ENCODE data around the gene L1CAM. TPM values are rescaled to one million over a fixed set of nuclear protein-coding genes. Genes with fewer than 3 reads are reported as not detected.

Gene L1CAM
- total and polyA plus RNA-seq, 2 experiments from 2014 or later = 0.33 to 0.69 TPM

DNA sequence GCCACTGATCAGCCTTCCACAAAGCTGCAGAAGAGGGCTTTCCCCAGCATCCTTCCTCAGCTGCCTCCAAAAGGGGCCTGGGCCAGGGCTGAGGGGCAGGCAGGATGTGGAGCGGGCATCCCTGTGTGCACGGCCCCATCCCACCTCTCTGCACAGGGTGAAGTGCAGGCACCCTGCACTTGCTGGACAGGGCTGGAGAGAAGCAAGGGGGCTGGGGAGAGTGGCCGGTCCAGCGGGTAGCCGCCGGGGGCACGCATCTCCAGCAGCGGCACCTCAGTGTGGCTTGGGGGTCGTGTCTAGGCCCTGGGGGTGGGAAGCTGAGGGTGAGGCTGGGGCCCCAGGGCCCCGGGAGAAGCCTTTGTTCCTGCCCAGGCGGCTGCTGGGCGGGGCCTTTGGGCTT is 21.5 kb upstream of the L1CAM start:
- H3K9me3 ChIP-seq (ENCODE audit: low read depth) = no peaks in the 10 kb centered on the region
- 91% methylated on average over 9 of the region's 12 CpGs for WGBS (ENCODE audit: low lambda C conversion rate, missing lambda C conversion rate)
- H2AFZ ChIP-seq = no peak overlapping the region
- TF ChIP-seq, protein P1, sequence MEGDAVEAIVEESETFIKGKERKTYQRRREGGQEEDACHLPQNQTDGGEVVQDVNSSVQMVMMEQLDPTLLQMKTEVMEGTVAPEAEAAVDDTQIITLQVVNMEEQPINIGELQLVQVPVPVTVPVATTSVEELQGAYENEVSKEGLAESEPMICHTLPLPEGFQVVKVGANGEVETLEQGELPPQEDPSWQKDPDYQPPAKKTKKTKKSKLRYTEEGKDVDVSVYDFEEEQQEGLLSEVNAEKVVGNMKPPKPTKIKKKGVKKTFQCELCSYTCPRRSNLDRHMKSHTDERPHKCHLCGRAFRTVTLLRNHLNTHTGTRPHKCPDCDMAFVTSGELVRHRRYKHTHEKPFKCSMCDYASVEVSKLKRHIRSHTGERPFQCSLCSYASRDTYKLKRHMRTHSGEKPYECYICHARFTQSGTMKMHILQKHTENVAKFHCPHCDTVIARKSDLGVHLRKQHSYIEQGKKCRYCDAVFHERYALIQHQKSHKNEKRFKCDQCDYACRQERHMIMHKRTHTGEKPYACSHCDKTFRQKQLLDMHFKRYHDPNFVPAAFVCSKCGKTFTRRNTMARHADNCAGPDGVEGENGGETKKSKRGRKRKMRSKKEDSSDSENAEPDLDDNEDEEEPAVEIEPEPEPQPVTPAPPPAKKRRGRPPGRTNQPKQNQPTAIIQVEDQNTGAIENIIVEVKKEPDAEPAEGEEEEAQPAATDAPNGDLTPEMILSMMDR (IDR thresholded peaks at IDR 0.05; ENCODE audit: poor library complexity) = no peak
- no peaks in the 10 kb centered on the region for H3K4me1 ChIP-seq (ENCODE audit: insufficient read depth)
- DNase-seq (ENCODE audit: low spot score) = no peak
- no peaks in the 10 kb centered on the region for H3K27me3 ChIP-seq
- H3K79me2 ChIP-seq = no peaks in the 10 kb centered on the region
- no peaks in the 10 kb centered on the region for H3K9me2 ChIP-seq (replicated peaks; ENCODE audit: insufficient read depth)
- H4K20me1 ChIP-seq (ENCODE audit: insufficient read depth, poor library complexity, severe bottlenecking) = no peaks in the 10 kb centered on the region
- H3K36me3 ChIP-seq (replicated peaks; ENCODE audit: insufficient read depth, low read depth) = no peaks in the 10 kb centered on the region
- no peak overlapping the region for H3K4me2 ChIP-seq
- H3K27ac ChIP-seq = no peak overlapping the region
- no peak overlapping the region for H3K4me3 ChIP-seq

DNA sequence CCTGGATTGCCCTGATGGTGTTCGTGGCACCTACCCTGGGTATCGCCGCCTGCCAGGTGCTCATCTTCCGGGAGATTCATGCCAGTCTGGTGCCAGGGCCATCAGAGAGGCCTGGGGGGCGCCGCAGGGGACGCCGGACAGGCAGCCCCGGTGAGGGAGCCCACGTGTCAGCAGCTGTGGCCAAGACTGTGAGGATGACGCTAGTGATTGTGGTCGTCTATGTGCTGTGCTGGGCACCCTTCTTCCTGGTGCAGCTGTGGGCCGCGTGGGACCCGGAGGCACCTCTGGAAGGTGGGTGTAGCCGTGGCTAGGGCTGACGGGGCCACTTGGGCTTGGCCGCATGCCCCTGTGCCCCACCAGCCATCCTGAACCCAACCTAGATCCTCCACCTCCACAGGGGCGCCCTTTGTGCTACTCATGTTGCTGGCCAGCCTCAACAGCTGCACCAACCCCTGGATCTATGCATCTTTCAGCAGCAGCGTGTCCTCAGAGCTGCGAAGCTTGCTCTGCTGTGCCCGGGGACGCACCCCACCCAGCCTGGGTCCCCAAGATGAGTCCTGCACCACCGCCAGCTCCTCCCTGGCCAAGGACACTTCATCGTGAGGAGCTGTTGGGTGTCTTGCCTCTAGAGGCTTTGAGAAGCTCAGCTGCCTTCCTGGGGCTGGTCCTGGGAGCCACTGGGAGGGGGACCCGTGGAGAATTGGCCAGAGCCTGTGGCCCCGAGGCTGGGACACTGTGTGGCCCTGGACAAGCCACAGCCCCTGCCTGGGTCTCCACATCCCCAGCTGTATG is 20.3 kb upstream of the L1CAM start:
- Histone ChIP-seq H3K27me3 (no peaks in the 10 kb centered on the region), H3K9me3 (ENCODE audit: low read depth) (no peaks in the 10 kb centered on the region), H2AFZ (no peak overlapping the region), H3K4me1 (ENCODE audit: insufficient read depth) (no peaks in the 10 kb centered on the region), H3K36me3 (replicated peaks; ENCODE audit: insufficient read depth, low read depth) (no peaks in the 10 kb centered on the region), H4K20me1 (ENCODE audit: insufficient read depth, poor library complexity, severe bottlenecking) (no peaks in the 10 kb centered on the region), H3K27ac (no peak overlapping the region), H3K4me3 (no peak overlapping the region), H3K79me2 (no peaks in the 10 kb centered on the region), H3K4me2 (no peak overlapping the region), H3K9me2 (replicated peaks; ENCODE audit: insufficient read depth) (no peaks in the 10 kb centered on the region)
- no peak for TF ChIP-seq EZH2 (IDR thresholded peaks at IDR 0.05; ENCODE audit: borderline replicate concordance)
- 85% methylated on average over 27 of the region's 27 CpGs for WGBS (ENCODE audit: low lambda C conversion rate, missing lambda C conversion rate)
- DNase-seq (ENCODE audit: low spot score) = no peak

DNA sequence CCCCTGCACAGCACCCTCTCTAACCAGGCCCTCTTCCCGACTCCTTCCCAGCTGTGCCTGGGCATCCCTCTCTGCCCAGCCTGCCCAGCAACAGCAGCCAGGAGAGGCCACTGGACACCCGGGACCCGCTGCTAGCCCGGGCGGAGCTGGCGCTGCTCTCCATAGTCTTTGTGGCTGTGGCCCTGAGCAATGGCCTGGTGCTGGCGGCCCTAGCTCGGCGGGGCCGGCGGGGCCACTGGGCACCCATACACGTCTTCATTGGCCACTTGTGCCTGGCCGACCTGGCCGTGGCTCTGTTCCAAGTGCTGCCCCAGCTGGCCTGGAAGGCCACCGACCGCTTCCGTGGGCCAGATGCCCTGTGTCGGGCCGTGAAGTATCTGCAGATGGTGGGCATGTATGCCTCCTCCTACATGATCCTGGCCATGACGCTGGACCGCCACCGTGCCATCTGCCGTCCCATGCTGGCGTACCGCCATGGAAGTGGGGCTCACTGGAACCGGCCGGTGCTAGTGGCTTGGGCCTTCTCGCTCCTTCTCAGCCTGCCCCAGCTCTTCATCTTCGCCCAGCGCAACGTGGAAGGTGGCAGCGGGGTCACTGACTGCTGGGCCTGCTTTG is 19.6 kb upstream of the L1CAM start:
- Histone ChIP-seq H3K4me2 (no peak overlapping the region), H3K4me1 (ENCODE audit: insufficient read depth) (no peaks in the 10 kb centered on the region), H3K27me3 (no peaks in the 10 kb centered on the region), H4K20me1 (ENCODE audit: insufficient read depth, poor library complexity, severe bottlenecking) (no peaks in the 10 kb centered on the region), H3K4me3 (no peak overlapping the region), H3K27ac (no peak overlapping the region), H3K36me3 (replicated peaks; ENCODE audit: insufficient read depth, low read depth) (no peaks in the 10 kb centered on the region), H3K79me2 (no peaks in the 10 kb centered on the region), H2AFZ (no peak overlapping the region), H3K9me3 (ENCODE audit: low read depth) (no peaks in the 10 kb centered on the region), H3K9me2 (replicated peaks; ENCODE audit: insufficient read depth) (no peaks in the 10 kb centered on the region)
- WGBS (ENCODE audit: low lambda C conversion rate, missing lambda C conversion rate) = 92% methylated on average over 31 of the region's 32 CpGs
- DNase-seq (ENCODE audit: low spot score) = no peak
- TF ChIP-seq EZH2 (IDR thresholded peaks at IDR 0.05; ENCODE audit: borderline replicate concordance) (no peak), EZH2phosphoT487 (IDR thresholded peaks at IDR 0.05; ENCODE audit: low read depth, severe bottlenecking, unreplicated experiment) (no peak)
- TF ChIP-seq, protein P1 (IDR thresholded peaks at IDR 0.05; ENCODE audit: poor library complexity) = no peak
